AG09309 (cell line): ENCODE measurements around the gene CD93.

ENCODE experiments used
- DNase-seq: peaks from one replicate; pipeline ENCODE4 v3.0.0-alpha.2; 2010; ENCODE audit warnings: low read depth
- H3K4me3 ChIP-seq: 2 replicates; pipeline ENCODE4 v1.5.1; 2011; ENCODE audit warnings: mild to moderate bottlenecking, low read depth, low read length, moderate library complexity; ENCODE audit not compliant: control insufficient read depth
- TF ChIP-seq, protein P1 (sequence below): IDR thresholded peaks from 2 replicates; pipeline ENCODE4 v1.5.1; 2011; ENCODE audit warnings: mild to moderate bottlenecking, low read depth, low read length, inconsistent platforms; ENCODE audit not compliant: insufficient read depth, control insufficient read depth; ENCODE audit errors: missing control alignments

CD93 gene

DNA sequence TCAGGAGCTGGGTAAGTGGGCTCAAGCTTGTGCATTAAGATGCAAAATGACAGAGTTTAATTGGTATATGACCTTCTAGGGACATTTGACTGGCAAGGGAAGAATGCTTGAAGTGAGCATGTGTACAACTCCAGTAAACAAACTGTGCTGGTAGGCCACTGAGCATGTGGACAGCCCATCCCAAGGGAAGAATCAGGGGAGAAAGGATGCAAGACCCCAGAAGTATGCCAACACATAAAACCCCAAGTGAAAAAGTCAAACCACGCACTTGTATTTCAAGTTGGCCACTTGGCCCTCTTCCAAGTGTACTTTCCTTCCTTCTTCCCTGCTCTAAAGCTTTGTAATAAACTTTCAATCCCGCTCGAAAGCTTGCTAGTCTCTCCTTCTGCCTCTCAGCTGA, 26.3 kb downstream of the CD93 start:
- H3K4me3 ChIP-seq, result no peak overlapping the region
- DNase-seq, result no peak
- TF ChIP-seq, protein P1, sequence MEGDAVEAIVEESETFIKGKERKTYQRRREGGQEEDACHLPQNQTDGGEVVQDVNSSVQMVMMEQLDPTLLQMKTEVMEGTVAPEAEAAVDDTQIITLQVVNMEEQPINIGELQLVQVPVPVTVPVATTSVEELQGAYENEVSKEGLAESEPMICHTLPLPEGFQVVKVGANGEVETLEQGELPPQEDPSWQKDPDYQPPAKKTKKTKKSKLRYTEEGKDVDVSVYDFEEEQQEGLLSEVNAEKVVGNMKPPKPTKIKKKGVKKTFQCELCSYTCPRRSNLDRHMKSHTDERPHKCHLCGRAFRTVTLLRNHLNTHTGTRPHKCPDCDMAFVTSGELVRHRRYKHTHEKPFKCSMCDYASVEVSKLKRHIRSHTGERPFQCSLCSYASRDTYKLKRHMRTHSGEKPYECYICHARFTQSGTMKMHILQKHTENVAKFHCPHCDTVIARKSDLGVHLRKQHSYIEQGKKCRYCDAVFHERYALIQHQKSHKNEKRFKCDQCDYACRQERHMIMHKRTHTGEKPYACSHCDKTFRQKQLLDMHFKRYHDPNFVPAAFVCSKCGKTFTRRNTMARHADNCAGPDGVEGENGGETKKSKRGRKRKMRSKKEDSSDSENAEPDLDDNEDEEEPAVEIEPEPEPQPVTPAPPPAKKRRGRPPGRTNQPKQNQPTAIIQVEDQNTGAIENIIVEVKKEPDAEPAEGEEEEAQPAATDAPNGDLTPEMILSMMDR, result no peak

DNA sequence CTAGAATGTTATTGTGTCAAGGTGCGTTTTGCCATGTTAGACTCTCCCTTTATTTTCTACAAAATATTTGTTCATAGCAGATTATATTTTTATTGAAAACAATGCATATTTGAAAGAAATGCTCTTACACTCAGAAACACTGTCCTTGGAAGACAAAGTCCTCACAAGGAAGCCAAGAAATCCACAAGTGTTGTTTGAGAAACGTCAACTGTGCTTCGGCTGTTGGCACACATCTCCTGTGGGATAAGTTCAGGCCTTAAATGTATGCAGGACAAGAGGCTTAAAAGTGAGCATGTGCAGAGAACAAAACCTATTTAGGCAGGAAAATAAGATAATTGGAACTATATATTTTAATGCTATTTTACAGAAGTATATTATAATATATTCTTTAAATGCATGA, 27.1 kb downstream of the CD93 start:
- TF ChIP-seq, protein P1, result no peak
- no peak for DNase-seq
- H3K4me3 ChIP-seq, result no peak overlapping the region

DNA sequence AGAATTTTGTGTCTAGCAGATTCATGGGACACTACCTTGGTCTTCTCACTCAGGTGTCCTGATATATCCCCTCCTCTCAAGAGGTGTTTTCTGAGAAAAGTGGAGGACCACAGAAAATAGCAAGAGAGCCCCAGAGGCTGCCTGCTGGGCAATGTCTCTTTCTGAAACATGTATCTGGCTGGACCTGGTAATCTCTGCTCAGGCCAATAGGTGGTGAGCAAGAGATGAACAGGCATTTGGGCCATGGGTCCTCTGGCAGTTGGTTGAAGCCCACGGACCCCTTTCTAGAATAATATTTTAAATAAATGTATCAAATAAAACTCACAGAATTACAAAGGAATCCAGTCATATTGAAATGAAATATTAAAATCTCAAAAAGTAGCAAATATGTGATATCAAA, 27.9 kb downstream of the CD93 start:
- no peak for DNase-seq
- TF ChIP-seq, protein P1, result no peak
- H3K4me3 ChIP-seq, result no peak overlapping the region

DNA sequence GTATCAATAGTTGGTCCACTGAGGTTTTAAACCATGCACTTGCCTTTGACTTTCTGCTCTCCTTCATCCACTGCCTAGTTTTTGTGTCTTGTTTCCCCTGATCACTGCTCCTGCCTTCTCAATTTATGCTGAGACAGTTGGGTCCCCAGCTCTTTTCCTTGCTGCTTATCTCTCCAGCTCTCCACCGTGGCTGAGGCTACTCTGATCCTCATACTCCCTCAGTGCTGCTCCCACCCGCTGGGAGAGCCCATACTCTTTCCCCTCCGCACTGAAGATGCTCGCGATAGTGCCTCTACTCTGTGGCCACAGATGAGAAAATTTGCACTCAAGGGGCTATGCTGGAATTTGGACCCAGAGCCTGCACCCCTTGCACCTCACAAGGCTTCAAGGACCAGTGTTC, 33.2 kb downstream of the CD93 start:
- no peak overlapping the region for H3K4me3 ChIP-seq
- no peak for DNase-seq
- TF ChIP-seq, protein P1, result no peak

DNA sequence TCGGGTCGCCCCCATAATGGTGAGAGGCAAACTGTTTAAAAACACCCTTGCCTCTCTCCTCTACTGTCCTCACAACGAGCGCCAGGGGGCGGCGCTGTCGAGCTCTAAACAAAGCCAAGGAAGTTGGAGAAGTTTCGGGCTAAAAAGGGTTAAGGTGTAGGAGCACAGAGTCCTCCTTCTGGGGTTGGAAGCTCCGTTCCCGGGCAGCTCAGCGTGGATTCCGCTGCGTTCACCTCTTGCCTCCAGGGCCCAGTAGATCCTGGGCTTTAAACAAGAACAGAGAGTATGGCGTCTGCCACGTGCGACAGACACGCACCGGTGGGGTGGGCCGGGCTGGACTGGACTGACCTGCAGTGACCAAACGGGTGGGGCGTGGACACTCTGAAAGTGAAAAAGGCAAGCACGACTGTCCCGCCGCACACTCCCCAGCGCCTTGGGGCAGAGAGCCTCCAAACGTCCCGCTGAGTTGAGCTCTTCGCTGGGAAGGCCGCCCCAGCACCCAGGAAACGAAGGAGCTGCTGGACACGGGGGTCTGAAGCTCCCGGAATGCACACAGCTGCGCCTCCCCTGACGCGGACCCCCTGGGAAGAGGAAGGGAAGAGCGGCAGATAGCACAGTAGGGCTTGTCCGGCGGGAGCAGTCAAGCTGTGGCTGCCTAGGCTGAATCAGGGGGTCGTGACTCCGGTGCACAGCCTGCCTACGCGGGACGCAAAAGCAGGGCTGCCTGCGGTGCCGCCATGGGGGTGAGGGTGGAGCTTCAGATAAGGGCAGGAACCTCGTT, 35.1 kb downstream of the CD93 start:
- no peak for DNase-seq
- TF ChIP-seq, protein P1, result peak; percentile 75
- H3K4me3 ChIP-seq, result peak overlapping the region; percentile 47

DNA sequence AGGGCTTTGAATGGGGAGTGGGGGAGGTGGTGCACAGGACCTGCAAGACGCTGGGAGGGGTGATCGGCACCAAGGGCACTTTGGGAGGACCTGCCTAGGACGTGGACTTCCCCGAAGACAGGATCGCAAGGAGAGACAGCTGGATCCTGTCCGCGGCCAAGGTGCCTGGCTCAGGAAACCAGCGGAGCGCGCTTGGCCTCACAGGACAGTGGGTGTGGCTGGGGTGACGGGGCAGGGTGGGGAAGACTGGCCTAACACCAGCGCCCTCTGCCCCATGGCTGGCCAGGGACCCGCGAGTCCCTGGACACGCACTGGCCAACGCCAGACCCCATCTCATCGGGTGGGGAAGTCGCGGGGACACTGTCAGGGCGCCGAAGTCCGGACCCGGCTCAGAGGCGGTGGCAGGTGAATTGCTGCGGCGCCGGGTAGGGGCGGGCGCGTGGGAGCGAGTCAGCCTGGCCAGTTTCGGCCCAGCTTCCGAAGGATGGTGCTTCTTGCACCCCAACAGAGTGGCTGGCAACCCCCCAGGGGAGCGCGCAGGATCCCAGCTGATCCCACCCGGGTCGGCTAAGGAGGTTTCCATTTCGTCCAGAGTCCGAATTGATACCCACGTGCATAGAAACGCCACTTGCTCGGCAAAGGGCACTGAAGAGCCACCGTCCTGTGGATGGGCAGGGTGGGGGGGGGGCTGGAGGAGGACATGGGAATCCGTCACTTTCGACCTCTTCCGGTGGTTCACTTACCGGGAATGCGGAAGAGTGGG, 35.9 kb downstream of the CD93 start:
- DNase-seq, result no peak
- TF ChIP-seq, protein P1, result no peak
- H3K4me3 ChIP-seq, result peak overlapping the region; percentile 47
